Activated CD8-positive, alpha-beta T cell treated with anti-CD3 and anti-CD28 coated beads for 36 hours (primary cell): ENCODE measurements around the gene TMEM270. TPM values are rescaled to one million over a fixed set of nuclear protein-coding genes. Genes with fewer than 3 reads are reported as not detected.

Experiments
- ATAC-seq: fragments of 200-7000 bp; cut with Tn5 transposase; one replicate; pipeline ENCODE4 v1.10.0; 2021; ENCODE audit warnings: mild to moderate bottlenecking, moderate library complexity
- CTCF ChIA-PET: fragments of 350-600 bp; sonication (Branson Sonifier 250); formaldehyde crosslinking; loops from one replicate; lab custom pipeline; 2021; ENCODE audit warnings: antibody characterized with exemption; lab: Charles Lee
- POLR2A ChIA-PET: fragments of 350-600 bp; sonication (Branson Sonifier 250); formaldehyde crosslinking; loops from one replicate; lab custom pipeline; 2021; ENCODE audit warnings: antibody characterized with exemption; lab: Charles Lee
- DNase-seq: peaks from one replicate; pipeline ENCODE4 v3.0.0-alpha.2; 2020
- H3K27ac Mint-ChIP-seq: one replicate; pipeline ENCODE4 v1.8.0; 2021; ENCODE audit warnings: mild to moderate bottlenecking, mixed read lengths
- H3K27me3 Mint-ChIP-seq: one replicate; pipeline ENCODE4 v1.8.0; 2021; ENCODE audit warnings: mixed read lengths
- H3K36me3 Mint-ChIP-seq: one replicate; pipeline ENCODE4 v1.8.0; 2021; ENCODE audit warnings: low read depth, mixed read lengths
- H3K4me1 Mint-ChIP-seq: one replicate; pipeline ENCODE4 v1.8.0; 2021; ENCODE audit warnings: low read depth, mixed read lengths
- H3K4me3 Mint-ChIP-seq: one replicate; pipeline ENCODE4 v1.8.0; 2021; ENCODE audit warnings: mild to moderate bottlenecking, moderate library complexity, mixed read lengths
- H3K9me3 Mint-ChIP-seq: one replicate; pipeline ENCODE4 v1.8.0; 2021; ENCODE audit warnings: mixed read lengths
- intact Hi-C: fragments of 100-400 bp; cut with micrococcal nuclease; formaldehyde crosslinking; loops from one replicate; pipeline ENCODE4 v1.10.0; 2022
- total RNA-seq, 2 experiments: library from RNA; stranded (reverse); gene quantifications; one replicate each; pipeline ENCODE4 v1.2.3, GENCODE V29; 2021
- TF ChIP-seq, protein P1 (sequence below): fragments of 200-600 bp; IDR thresholded peaks from one replicate; pipeline ENCODE4 v1.8.0; 2022; ENCODE audit warnings: antibody characterized with exemption, mild to moderate bottlenecking

The TMEM270 gene
- total RNA-seq, 2 experiments from 2014 or later = not detected

DNA sequence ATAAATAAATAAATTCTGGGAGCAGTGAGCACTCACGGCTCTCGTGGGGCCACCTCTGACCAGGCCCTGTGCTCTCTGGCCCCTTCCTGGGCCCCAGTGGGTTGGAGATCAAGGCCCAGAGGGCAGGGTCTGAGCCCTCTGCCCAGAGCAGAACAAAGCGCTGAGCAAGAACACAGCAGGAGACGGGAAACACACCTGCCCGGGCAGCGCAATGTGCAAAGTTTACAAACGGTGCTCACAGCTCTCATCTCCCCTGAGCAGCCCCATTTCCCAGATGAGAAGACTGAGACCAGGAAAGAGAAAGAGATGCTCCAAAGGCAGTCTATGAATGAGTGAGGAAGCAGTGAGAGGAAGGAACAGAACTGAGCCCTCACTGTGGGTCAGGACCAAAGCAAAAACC lies 21.7 kb upstream of the TMEM270 start:
- Mint-ChIP-seq H3K4me1 (peaks cover 11% of the 10 kb centered on the region), H3K4me3 (no peak overlapping the region), H3K27ac (no peak overlapping the region), H3K9me3 (no peaks in the 10 kb centered on the region), H3K36me3 (no peaks in the 10 kb centered on the region), H3K27me3 (peaks cover 2% of the 10 kb centered on the region)
- TF ChIP-seq, protein P1, sequence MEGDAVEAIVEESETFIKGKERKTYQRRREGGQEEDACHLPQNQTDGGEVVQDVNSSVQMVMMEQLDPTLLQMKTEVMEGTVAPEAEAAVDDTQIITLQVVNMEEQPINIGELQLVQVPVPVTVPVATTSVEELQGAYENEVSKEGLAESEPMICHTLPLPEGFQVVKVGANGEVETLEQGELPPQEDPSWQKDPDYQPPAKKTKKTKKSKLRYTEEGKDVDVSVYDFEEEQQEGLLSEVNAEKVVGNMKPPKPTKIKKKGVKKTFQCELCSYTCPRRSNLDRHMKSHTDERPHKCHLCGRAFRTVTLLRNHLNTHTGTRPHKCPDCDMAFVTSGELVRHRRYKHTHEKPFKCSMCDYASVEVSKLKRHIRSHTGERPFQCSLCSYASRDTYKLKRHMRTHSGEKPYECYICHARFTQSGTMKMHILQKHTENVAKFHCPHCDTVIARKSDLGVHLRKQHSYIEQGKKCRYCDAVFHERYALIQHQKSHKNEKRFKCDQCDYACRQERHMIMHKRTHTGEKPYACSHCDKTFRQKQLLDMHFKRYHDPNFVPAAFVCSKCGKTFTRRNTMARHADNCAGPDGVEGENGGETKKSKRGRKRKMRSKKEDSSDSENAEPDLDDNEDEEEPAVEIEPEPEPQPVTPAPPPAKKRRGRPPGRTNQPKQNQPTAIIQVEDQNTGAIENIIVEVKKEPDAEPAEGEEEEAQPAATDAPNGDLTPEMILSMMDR = no peak
- intact Hi-C loops = no loop called here
- DNase-seq (no peak), ATAC-seq (no peak)
- POLR2A ChIA-PET = no interaction called here
- CTCF ChIA-PET = no interaction called here

GRCh38 chr7:73839743-73840714 lies 20.9 kb upstream of the TMEM270 start:
- Mint-ChIP-seq H3K27me3 (peaks cover 2% of the 10 kb centered on the region), H3K27ac (no peak overlapping the region), H3K9me3 (no peaks in the 10 kb centered on the region), H3K36me3 (no peaks in the 10 kb centered on the region), H3K4me1 (peaks cover 11% of the 10 kb centered on the region), H3K4me3 (no peak overlapping the region)
- ATAC-seq (no peak), DNase-seq (no peak)
- ChIA-PET CTCF (no interaction called here), POLR2A (no interaction called here)
- TF ChIP-seq, protein P1 = no peak
- intact Hi-C loops = no loop called here

DNA sequence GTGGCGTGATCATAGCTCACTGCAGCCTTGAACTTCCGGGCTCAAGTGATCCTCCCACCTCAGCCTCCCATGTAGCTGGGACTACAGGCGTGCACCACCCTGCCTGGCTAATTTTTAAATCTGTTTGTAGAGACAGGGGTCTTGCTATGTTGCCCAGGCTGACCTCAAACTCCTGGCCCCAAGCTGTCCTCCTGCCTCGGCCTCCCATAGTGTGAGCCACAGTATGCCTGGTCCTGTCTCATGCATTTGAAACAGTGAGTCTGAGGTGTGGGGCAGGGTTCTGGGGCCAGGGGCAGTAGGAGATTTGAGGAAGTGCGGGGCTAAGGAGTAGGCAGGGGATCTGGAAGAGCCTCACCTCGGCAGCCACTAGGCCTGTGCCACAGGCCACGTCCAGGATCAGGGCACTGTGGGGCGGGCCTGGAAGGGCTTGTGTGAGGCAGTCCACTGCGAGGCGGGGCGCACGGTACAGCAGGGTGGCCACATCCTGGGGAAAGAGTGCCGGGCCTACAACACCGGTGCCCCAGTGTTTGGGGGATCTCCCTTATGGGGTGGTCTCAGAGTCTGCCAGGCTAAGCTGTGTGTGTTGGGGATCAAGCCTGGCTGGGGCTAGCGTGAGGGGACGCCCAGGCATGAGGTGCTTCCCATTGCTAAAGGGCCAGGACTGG lies 20.1 kb upstream of the TMEM270 start:
- intact Hi-C loops = no loop called here
- peaks cover 11% of the 10 kb centered on the region for H3K4me1 Mint-ChIP-seq
- POLR2A ChIA-PET = interaction anchor here (1.3 kb wide), 1 partner anchor 13 kb away, joined by 4 read pairs; no protein-coding TSS in a partner anchor
- H3K27me3 Mint-ChIP-seq = peaks cover 2% of the 10 kb centered on the region
- CTCF ChIA-PET = interaction anchor here (4.5 kb wide), 1 partner anchor 14 kb away, joined by 27 read pairs; no protein-coding TSS in a partner anchor
- no peak overlapping the region for H3K27ac Mint-ChIP-seq
- no peak overlapping the region for H3K4me3 Mint-ChIP-seq
- TF ChIP-seq, protein P1 = no peak
- no peaks in the 10 kb centered on the region for H3K36me3 Mint-ChIP-seq
- DNase-seq (no peak), ATAC-seq (no peak)
- no peaks in the 10 kb centered on the region for H3K9me3 Mint-ChIP-seq

- CTCF ChIA-PET = interaction anchor here (0.7 to 4.5 kb wide), 4 partner anchors 9 to 107 kb away, joined by 3 to 27 read pairs (median 4); no protein-coding TSS in a partner anchor
- intact Hi-C loops = no loop called here
- Mint-ChIP-seq H3K27me3 (peaks cover 2% of the 10 kb centered on the region), H3K36me3 (no peaks in the 10 kb centered on the region), H3K9me3 (no peaks in the 10 kb centered on the region), H3K4me1 (peaks cover 11% of the 10 kb centered on the region), H3K4me3 (peak overlapping the region; percentile 69), H3K27ac (peak overlapping the region; percentile 55)
- DNase-seq (peak; percentile 25), ATAC-seq (no peak)
- TF ChIP-seq, protein P1 = no peak
- POLR2A ChIA-PET = interaction anchor here (1.3 kb wide), 1 partner anchor 14 kb away, joined by 4 read pairs; no protein-coding TSS in a partner anchor
These were observed 19.3 kb upstream of the TMEM270 start for GRCh38 chr7:73841689-73842066.
